T-cell (primary cell): ENCODE data around the gene RSRP1. TPM values are rescaled to one million over a fixed set of nuclear protein-coding genes. Genes with fewer than 3 reads are reported as not detected.
A peak's percentile ranks its signal among the peaks of the same experiment; 100 is the strongest.

Experiments
- ATAC-seq, 4 experiments: fragments of 200-7000 bp in 3 of 4; fragments of 150-1000 bp in 1 of 4; cut with Tn5 transposase; replicated peaks in 1 of 4; 1 replicate in 3 of 4; 2 replicates in 1 of 4; pipeline ENCODE4 v1.10.0; 2021; ENCODE audit warnings: moderate library complexity in 3 of 4, mild to moderate bottlenecking in 2 of 4, moderate number of reproducible peaks in 1 of 4
- CTCF ChIA-PET, 2 donors: fragments of 300-600 bp; sonication (Branson Sonifier 250); formaldehyde crosslinking; loops; one replicate each; lab custom pipeline; 2022; ENCODE audit warnings: antibody characterized with exemption in 2 of 2; lab: Charles Lee
- POLR2A ChIA-PET, 2 donors: fragments of 300-600 bp; sonication (Branson Sonifier 250); formaldehyde crosslinking; loops; one replicate each; lab custom pipeline; 2022; ENCODE audit warnings: antibody characterized with exemption in 2 of 2; lab: Charles Lee
- DNase-seq, 35 experiments: peaks; one replicate each; pipeline versions ENCODE4 v3.0.0 to v3.0.0-alpha.2; 2013 to 2023
- H3K27ac ChIP-seq: one replicate; pipeline ENCODE4 v1.5.1; 2013; ENCODE audit warnings: low read length
- H3K27me3 ChIP-seq, 2 experiments: replicated peaks in 1 of 2; 1 replicate in 1 of 2; 2 replicates in 1 of 2; pipeline versions ENCODE4 v1.6.1 to v1.7.0; 2013; ENCODE audit warnings: low read length in 1 of 2, mixed read lengths in 1 of 2; ENCODE audit not compliant: control insufficient read depth in 2 of 2, insufficient read depth in 2 of 2; ENCODE audit errors: extremely low read depth in 1 of 2
- H3K36me3 ChIP-seq, 2 donors: 1 replicate in 1 of 2; 2 replicates in 1 of 2; pipeline versions ENCODE4 v1.6.1 to v1.7.0; 2013; ENCODE audit warnings: low read length in 1 of 2; ENCODE audit not compliant: control insufficient read depth in 2 of 2, insufficient read depth in 1 of 2; ENCODE audit errors: extremely low read depth in 1 of 2
- H3K4me1 ChIP-seq, 2 experiments: 1 replicate in 1 of 2; 2 replicates in 1 of 2; pipeline versions ENCODE4 v1.6.1 to v1.7.0; 2013; ENCODE audit warnings: low read length in 2 of 2, mixed read lengths in 1 of 2; ENCODE audit not compliant: insufficient read depth in 2 of 2, control insufficient read depth in 1 of 2; ENCODE audit errors: extremely low read depth in 1 of 2
- H3K4me3 ChIP-seq, 2 donors: 1 replicate in 1 of 2; 2 replicates in 1 of 2; pipeline versions ENCODE4 v1.5.1 to v1.7.0; 2013; ENCODE audit warnings: mild to moderate bottlenecking in 2 of 2, low read length in 1 of 2, moderate library complexity in 1 of 2; ENCODE audit not compliant: control insufficient read depth in 1 of 2; ENCODE audit errors: extremely low read depth in 1 of 2
- H3K9me3 ChIP-seq: 2 replicates; pipeline ENCODE4 v1.7.0; 2013
- H3K27ac Mint-ChIP-seq, 2 donors: one replicate each; pipeline ENCODE4 v1.8.0; 2020 to 2021; ENCODE audit warnings: mild to moderate bottlenecking in 2 of 2, mixed read lengths in 2 of 2
- H3K27me3 Mint-ChIP-seq, 2 donors: one replicate each; pipeline ENCODE4 v1.8.0; 2021 to 2022; ENCODE audit warnings: mixed read lengths in 2 of 2
- H3K36me3 Mint-ChIP-seq: one replicate; pipeline ENCODE4 v1.8.0; 2021; ENCODE audit warnings: mixed read lengths
- H3K4me1 Mint-ChIP-seq, 3 donors: one replicate each; pipeline ENCODE4 v1.8.0; 2020 to 2022; ENCODE audit warnings: mixed read lengths in 3 of 3, mild to moderate bottlenecking in 1 of 3
- H3K4me3 Mint-ChIP-seq, 3 donors: one replicate each; pipeline ENCODE4 v1.8.0; 2020 to 2022; ENCODE audit warnings: mild to moderate bottlenecking in 3 of 3, mixed read lengths in 3 of 3, moderate library complexity in 3 of 3
- H3K9me3 Mint-ChIP-seq, 3 donors: one replicate each; pipeline ENCODE4 v1.8.0; 2020 to 2022; ENCODE audit warnings: mixed read lengths in 3 of 3
- WGBS: methylation state at CpG from one replicate; pipeline ENCODE4 v1.1.5; 2013; ENCODE audit warnings: missing lambda C conversion rate; ENCODE audit not compliant: insufficient coverage; 5-methylcytosine and 5-hydroxymethylcytosine counted together
- total RNA-seq, 35 experiments: library from RNA in 6 of 35; stranded (reverse) in 6 of 35; fragments of 120-200 nt in 1 of 35; gene quantifications; one replicate each; pipeline versions ENCODE4 v1.2.1 to v1.2.4 and lab custom pipeline; 2013 to 2026

The RSRP1 gene
- total RNA-seq, 5 donors from 2014 or later (not counting 1 experiment from before 2014, with no cell fraction given), result 433 to 572 (median 461) TPM

DNA sequence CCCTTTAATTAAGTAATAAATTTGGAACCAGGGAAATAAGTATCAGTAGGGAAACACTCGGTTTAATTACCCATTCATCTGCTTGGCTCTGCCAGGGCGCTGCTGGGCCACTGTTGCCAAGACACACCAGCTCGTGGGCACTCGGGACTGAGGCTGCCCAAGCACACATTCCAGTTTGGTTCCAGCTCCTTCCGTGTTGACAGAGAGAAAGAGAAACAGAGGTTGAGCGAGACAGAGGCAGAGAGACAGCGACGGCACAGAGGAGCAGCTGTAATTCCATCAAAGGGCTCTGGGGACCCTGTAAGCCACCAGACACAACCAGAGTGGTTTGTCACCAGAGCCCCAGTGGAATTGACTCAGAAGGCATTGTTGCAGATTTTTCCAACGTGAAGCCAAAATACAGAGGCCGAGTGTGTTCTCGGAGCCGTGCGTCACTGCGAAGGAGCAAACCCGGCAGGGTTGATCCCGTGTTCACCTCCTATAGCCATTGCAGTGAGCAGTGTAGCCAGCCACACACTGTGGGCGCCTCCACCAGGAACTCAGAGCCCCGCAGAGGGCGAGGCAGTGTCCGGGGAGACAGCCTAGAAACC, 48.5 kb downstream of the RSRP1 start:
- WGBS, result 74% methylated on average over 20 of the region's 20 CpGs
- Histone ChIP-seq H3K4me1 (peaks cover 6 to 16% of the 10 kb centered on the region in 2 experiments), H3K36me3 (no peaks in the 10 kb centered on the region), H3K27me3 (peaks cover 0 to 28% of the 10 kb centered on the region in 2 experiments), H3K27ac (no peak overlapping the region), H3K9me3 (no peaks in the 10 kb centered on the region), H3K4me3 (no peak overlapping the region)
- Mint-ChIP-seq H3K9me3 (no peaks in the 10 kb centered on the region), H3K36me3 (no peaks in the 10 kb centered on the region), H3K27me3 (peaks cover 0 to 6% of the 10 kb centered on the region in 2 donors), H3K4me3 (peak overlapping the region in 2 of 3 donors; percentile 3 to 52), H3K27ac (peak overlapping the region; percentile 17 to 53), H3K4me1 (peaks cover 16 to 21% (median 18%) of the 10 kb centered on the region in 3 donors)
- peak; percentile 50 to 75 (median 66) for ATAC-seq
- DNase-seq, result peak in 2 of 35 experiments; percentile 6 to 21
- ChIA-PET CTCF (interaction anchor here in 1 of 2 donors (0.9 kb wide), 1 partner anchor 48 kb away, joined by 4 read pairs; no protein-coding TSS in a partner anchor), POLR2A (interaction anchor here in 1 of 2 donors (0.7 kb wide), 1 partner anchor 791 kb away, joined by 3 read pairs; no protein-coding TSS in a partner anchor)

- POLR2A ChIA-PET, result no interaction called here
- Mint-ChIP-seq H3K4me1 (peaks cover 16 to 21% (median 18%) of the 10 kb centered on the region in 3 donors), H3K27ac (peak overlapping the region; percentile 17 to 53), H3K4me3 (peak overlapping the region in 2 of 3 donors; percentile 3 to 52), H3K36me3 (no peaks in the 10 kb centered on the region), H3K27me3 (peaks cover 0 to 8% of the 10 kb centered on the region in 2 donors), H3K9me3 (no peaks in the 10 kb centered on the region)
- H3K4me1 ChIP-seq, result peaks cover 6 to 16% of the 10 kb centered on the region in 2 experiments
- H3K27me3 ChIP-seq, result peaks cover 0 to 31% of the 10 kb centered on the region in 2 experiments
- DNase-seq (peak in 9 of 35 experiments; percentile 5 to 23 (median 14)), ATAC-seq (peak; percentile 67 to 92 (median 77))
- H3K4me3 ChIP-seq, result no peak overlapping the region
- CTCF ChIA-PET, result interaction anchor here in 1 of 2 donors (0.9 kb wide), 1 partner anchor 47 kb away, joined by 4 read pairs; no protein-coding TSS in a partner anchor
- 69% methylated on average over 6 of the region's 11 CpGs for WGBS
- no peaks in the 10 kb centered on the region for H3K36me3 ChIP-seq
- H3K27ac ChIP-seq, result no peak overlapping the region
- no peaks in the 10 kb centered on the region for H3K9me3 ChIP-seq
These were observed 49.1 kb downstream of the RSRP1 start for GRCh38 chr1:25197982-25198662.

- peaks cover 16 to 21% (median 18%) of the 10 kb centered on the region in 3 donors for H3K4me1 Mint-ChIP-seq
- ChIA-PET POLR2A (no interaction called here), CTCF (no interaction called here)
- Histone ChIP-seq H3K9me3 (no peaks in the 10 kb centered on the region), H3K36me3 (no peaks in the 10 kb centered on the region), H3K4me1 (peaks cover 6 to 16% of the 10 kb centered on the region in 2 experiments), H3K4me3 (no peak overlapping the region), H3K27me3 (peaks cover 0 to 36% of the 10 kb centered on the region in 2 experiments), H3K27ac (no peak overlapping the region)
- peak overlapping the region in 1 of 3 donors; percentile 52 for H3K4me3 Mint-ChIP-seq
- peak overlapping the region in 1 of 2 donors; percentile 53 for H3K27ac Mint-ChIP-seq
- 92% methylated on average over 18 of the region's 20 CpGs for WGBS
- H3K36me3 Mint-ChIP-seq, result no peaks in the 10 kb centered on the region
- peaks cover 0 to 8% of the 10 kb centered on the region in 2 donors for H3K27me3 Mint-ChIP-seq
- H3K9me3 Mint-ChIP-seq, result no peaks in the 10 kb centered on the region
- no peak for ATAC-seq
- DNase-seq, result no peak
These were observed 49.8 kb downstream of the RSRP1 start for GRCh38 chr1:25197235-25197975.

- Histone ChIP-seq H3K36me3 (no peaks in the 10 kb centered on the region), H3K27ac (no peak overlapping the region), H3K27me3 (peaks cover 0 to 36% of the 10 kb centered on the region in 2 experiments), H3K4me3 (no peak overlapping the region), H3K4me1 (peaks cover 6 to 16% of the 10 kb centered on the region in 2 experiments), H3K9me3 (no peaks in the 10 kb centered on the region)
- ChIA-PET POLR2A (no interaction called here), CTCF (no interaction called here)
- ATAC-seq (no peak), DNase-seq (no peak)
- Mint-ChIP-seq H3K4me1 (peaks cover 16 to 21% (median 18%) of the 10 kb centered on the region in 3 donors), H3K27ac (no peak overlapping the region), H3K4me3 (peak overlapping the region in 1 of 3 donors; percentile 40), H3K27me3 (peaks cover 0 to 8% of the 10 kb centered on the region in 2 donors), H3K9me3 (no peaks in the 10 kb centered on the region), H3K36me3 (no peaks in the 10 kb centered on the region)
- 88% methylated on average over 6 of the region's 7 CpGs for WGBS
These were observed 50.4 kb downstream of the RSRP1 start for GRCh38 chr1:25196830-25197229.

- Mint-ChIP-seq H3K4me1 (peaks cover 16 to 21% (median 18%) of the 10 kb centered on the region in 3 donors), H3K36me3 (no peaks in the 10 kb centered on the region), H3K4me3 (no peak overlapping the region), H3K27ac (no peak overlapping the region), H3K27me3 (peaks cover 0 to 6% of the 10 kb centered on the region in 2 donors), H3K9me3 (no peaks in the 10 kb centered on the region)
- Histone ChIP-seq H3K9me3 (no peaks in the 10 kb centered on the region), H3K36me3 (no peaks in the 10 kb centered on the region), H3K4me1 (peaks cover 6 to 16% of the 10 kb centered on the region in 2 experiments), H3K27me3 (peaks cover 0 to 38% of the 10 kb centered on the region in 2 experiments), H3K27ac (no peak overlapping the region), H3K4me3 (no peak overlapping the region)
- POLR2A ChIA-PET, result no interaction called here
- CTCF ChIA-PET, result interaction anchor here in 1 of 2 donors (0.6 kb wide), 1 partner anchor 119 kb away, joined by 3 read pairs; no protein-coding TSS in a partner anchor
- WGBS, result no CpG with 5 or more reads among the region's 6 CpGs
- ATAC-seq (no peak), DNase-seq (no peak)
These were observed 51.4 kb downstream of the RSRP1 start for GRCh38 chr1:25195835-25196234.
